NCI-H2196 treated with DMSO at 0.1 percent for 48 hours (cell line): ENCODE data around the gene SDF2L1.

Experiments
- DNase-seq: peaks from one replicate; lab custom pipeline; 2025; ENCODE audit not compliant: unreplicated experiment; lab: John Stamatoyannopoulos, UW

Gene SDF2L1

GRCh38 chr22:21622011-21622918, 19.8 kb upstream of the SDF2L1 start:
- DNase-seq, result no peak

- DNase-seq, result no peak
Observed at GRCh38 chr22:21622919-21623647, 19.0 kb upstream of the SDF2L1 start.

- DNase-seq, result no peak
Observed at GRCh38 chr22:21623648-21623970, 18.5 kb upstream of the SDF2L1 start.

- no peak for DNase-seq
Observed at GRCh38 chr22:21624120-21624879, 17.8 kb upstream of the SDF2L1 start.

- DNase-seq, result no peak
Observed at GRCh38 chr22:21624880-21625791, 17.0 kb upstream of the SDF2L1 start.

GRCh38 chr22:21626073-21626734, 15.9 kb upstream of the SDF2L1 start:
- no peak for DNase-seq

GRCh38 chr22:21626735-21627469, 15.2 kb upstream of the SDF2L1 start:
- DNase-seq, result no peak

- DNase-seq, result no peak
Observed at GRCh38 chr22:21628386-21629254, 13.5 kb upstream of the SDF2L1 start.

GRCh38 chr22:21629255-21630149, 12.6 kb upstream of the SDF2L1 start, which contains the start of gene YDJC:
Gene YDJC (minus strand): TSS chr22:21630022. CDS start chr22:21630014, 8 bp downstream.
- DNase-seq, result peak; percentile 69

- no peak for DNase-seq
Observed at GRCh38 chr22:21631025-21631424, 11.1 kb upstream of the SDF2L1 start.

GRCh38 chr22:21632237-21632895, 9.7 kb upstream of the SDF2L1 start, which contains the start of gene CCDC116:
Gene CCDC116 (plus strand): TSS chr22:21632760. CDS start chr22:21633182, 422 bp downstream.
- DNase-seq, result peak; percentile 11

- DNase-seq, result no peak
Observed at GRCh38 chr22:21632931-21633330, 9.2 kb upstream of the SDF2L1 start.

- DNase-seq, result no peak
Observed at GRCh38 chr22:21633481-21633880, 8.6 kb upstream of the SDF2L1 start.

- DNase-seq, result no peak
Observed at GRCh38 chr22:21634081-21634480, 8.0 kb upstream of the SDF2L1 start.

GRCh38 chr22:21634844-21635243, 7.3 kb upstream of the SDF2L1 start:
- no peak for DNase-seq

GRCh38 chr22:21635771-21636510, 6.2 kb upstream of the SDF2L1 start:
- no peak for DNase-seq
